T-helper 1 cell treated with Interleukin-12 subunit alpha and Interleukin-12 subunit beta and Interleukin-4 antibody, amounts not matched to agents 30 ng/mL and 1 ng/mL, for 36 hours (primary cell): ENCODE measurements around the gene PADI4. TPM values are rescaled to one million over a fixed set of nuclear protein-coding genes. Genes with fewer than 3 reads are reported as not detected.

Source experiments
- intact Hi-C: fragments of 100-400 bp; cut with micrococcal nuclease; formaldehyde crosslinking; loops from one replicate; pipeline ENCODE4 v1.15.1; 2024
- total RNA-seq: library from RNA; stranded (reverse); gene quantifications from 2 replicates; pipeline ENCODE4 v1.2.3, GENCODE V29; 2022

PADI4 gene
- total RNA-seq, 1 donor from 2014 or later, result 0.17 TPM

- intact Hi-C loops, result no loop called here
Measured at GRCh38 chr1:17281775-17282181, 26.2 kb upstream of the PADI4 start.

GRCh38 chr1:17282836-17283235 is 25.2 kb upstream of the PADI4 start:
- intact Hi-C loops, result no loop called here

GRCh38 chr1:17286646-17287045 is 21.4 kb upstream of the PADI4 start:
- intact Hi-C loops, result no loop called here

GRCh38 chr1:17287130-17287776 is 20.7 kb upstream of the PADI4 start:
- intact Hi-C loops, result no loop called here

GRCh38 chr1:17289721-17290120 is 18.3 kb upstream of the PADI4 start:
- intact Hi-C loops, result no loop called here

GRCh38 chr1:17290553-17290952 is 17.4 kb upstream of the PADI4 start:
- intact Hi-C loops, result no loop called here

GRCh38 chr1:17292299-17293160 is 15.5 kb upstream of the PADI4 start:
- intact Hi-C loops, result no loop called here

GRCh38 chr1:17293681-17294425 is 14.1 kb upstream of the PADI4 start:
- intact Hi-C loops, result no loop called here

GRCh38 chr1:17295292-17295691 is 12.7 kb upstream of the PADI4 start:
- intact Hi-C loops, result no loop called here

- intact Hi-C loops, result no loop called here
Measured at GRCh38 chr1:17296086-17296485, 11.9 kb upstream of the PADI4 start.

- intact Hi-C loops, result no loop called here
Measured at GRCh38 chr1:17297991-17298390, 10.0 kb upstream of the PADI4 start.

GRCh38 chr1:17301767-17302166 is 6.2 kb upstream of the PADI4 start:
- intact Hi-C loops, result no loop called here

- intact Hi-C loops, result no loop called here
Measured at GRCh38 chr1:17304151-17304825, 3.7 kb upstream of the PADI4 start.

- intact Hi-C loops, result no loop called here
Measured at GRCh38 chr1:17304826-17305175, 3.2 kb upstream of the PADI4 start.

- intact Hi-C loops, result no loop called here
Measured at GRCh38 chr1:17305576-17306095, 2.4 kb upstream of the PADI4 start.

GRCh38 chr1:17306407-17306806 is 1.6 kb upstream of the PADI4 start:
- intact Hi-C loops, result no loop called here

GRCh38 chr1:17306921-17307320 is 1.1 kb upstream of the PADI4 start:
- intact Hi-C loops, result no loop called here

GRCh38 chr1:17307329-17307728 is 668 bp upstream of the PADI4 start:
- intact Hi-C loops, result no loop called here

- intact Hi-C loops, result no loop called here
Measured at GRCh38 chr1:17308593-17308992, 596 bp downstream of the PADI4 start.

GRCh38 chr1:17309426-17310067 is 1.6 kb downstream of the PADI4 start:
- intact Hi-C loops, result no loop called here

- intact Hi-C loops, result no loop called here
Measured at GRCh38 chr1:17310068-17310640, 2.2 kb downstream of the PADI4 start.
